Activated CD4-positive, alpha-beta T cell treated with anti-CD3 and anti-CD28 coated beads for 4 hours (primary cell): ENCODE results near the gene ABCC5.
"Not testable (repeated sequence)": the region's sequence is repeated elsewhere in the genome, so short reads cannot be mapped to it uniquely, and the experiment has no call there.

Experiments
- DNase-seq, 2 donors: peaks; one replicate each; pipeline ENCODE4 v3.0.0-alpha.2; 2020

ABCC5 gene

GRCh38 chr3:183884097-183884426 is 133.6 kb downstream of the ABCC5 start:
- DNase-seq: no peak

GRCh38 chr3:183883291-183884096 is 134.2 kb downstream of the ABCC5 start:
- DNase-seq: no peak

DNA sequence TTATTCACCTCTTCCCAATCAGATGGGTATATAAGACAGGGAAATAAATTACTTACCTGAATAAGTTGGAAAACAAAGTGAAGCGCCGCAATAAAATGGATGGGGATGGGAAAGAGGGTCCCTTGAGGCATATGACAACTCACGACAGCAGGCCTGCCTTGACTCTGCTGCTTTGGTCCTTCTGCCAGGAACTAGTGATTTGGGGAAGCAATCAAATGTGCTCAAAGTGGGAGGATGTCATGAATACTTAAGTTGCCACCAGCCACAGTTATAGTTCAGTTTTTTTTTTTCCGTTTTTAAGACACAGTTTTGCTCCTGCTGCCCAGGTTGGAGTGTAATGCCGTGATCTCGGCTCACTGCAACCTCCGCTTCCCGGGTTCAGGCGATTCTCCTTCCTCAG is 137.6 kb downstream of the ABCC5 start:
- no peak for DNase-seq

DNA sequence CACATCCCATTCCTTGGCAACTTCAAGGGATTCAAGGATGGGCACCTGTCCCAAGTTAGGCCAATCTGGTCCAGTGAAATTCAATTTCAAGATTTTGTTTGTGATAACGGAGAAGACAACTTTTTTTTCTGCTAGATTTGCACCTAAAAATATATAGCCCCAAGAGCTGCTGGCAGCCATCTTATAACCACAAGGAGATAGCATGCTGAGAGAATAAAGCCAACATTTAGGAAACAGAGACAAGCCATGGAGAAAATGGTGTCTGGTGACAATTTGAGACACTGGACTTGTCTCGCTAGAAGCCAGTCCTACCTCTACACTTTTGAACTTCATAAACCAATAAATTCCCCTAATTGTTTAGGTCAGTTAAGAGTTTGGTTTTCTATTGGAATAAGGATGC is 138.4 kb downstream of the ABCC5 start:
- no peak for DNase-seq

DNA sequence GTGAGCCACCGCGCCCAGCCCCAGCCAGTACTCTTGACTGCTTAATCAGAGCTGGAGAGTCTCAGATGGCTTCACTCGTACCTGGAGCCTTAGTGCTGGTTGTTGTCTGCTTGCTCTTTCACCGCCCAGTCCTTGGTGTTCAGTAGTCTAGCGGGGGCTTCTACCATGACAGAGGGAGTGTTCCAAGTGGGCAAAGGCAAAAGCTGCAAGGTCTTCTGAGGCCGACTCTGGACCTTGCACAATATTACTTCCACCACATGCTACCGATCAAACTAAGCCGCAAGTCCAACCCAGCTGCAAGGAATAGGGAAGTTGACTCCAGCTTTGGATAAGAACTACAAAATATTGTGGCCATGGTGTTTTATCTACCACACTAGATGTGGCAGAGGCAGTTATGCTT is 139.6 kb downstream of the ABCC5 start:
- DNase-seq: no peak

GRCh38 chr3:183877227-183877626 is 140.5 kb downstream of the ABCC5 start:
- not testable (repeated sequence) for DNase-seq

- DNase-seq: no peak
These were observed 142.3 kb downstream of the ABCC5 start for GRCh38 chr3:183875411-183875810.

GRCh38 chr3:183873914-183874313 is 143.8 kb downstream of the ABCC5 start:
- DNase-seq: no peak

- DNase-seq: no peak
These were observed 146.1 kb downstream of the ABCC5 start for GRCh38 chr3:183871541-183871940.

DNA sequence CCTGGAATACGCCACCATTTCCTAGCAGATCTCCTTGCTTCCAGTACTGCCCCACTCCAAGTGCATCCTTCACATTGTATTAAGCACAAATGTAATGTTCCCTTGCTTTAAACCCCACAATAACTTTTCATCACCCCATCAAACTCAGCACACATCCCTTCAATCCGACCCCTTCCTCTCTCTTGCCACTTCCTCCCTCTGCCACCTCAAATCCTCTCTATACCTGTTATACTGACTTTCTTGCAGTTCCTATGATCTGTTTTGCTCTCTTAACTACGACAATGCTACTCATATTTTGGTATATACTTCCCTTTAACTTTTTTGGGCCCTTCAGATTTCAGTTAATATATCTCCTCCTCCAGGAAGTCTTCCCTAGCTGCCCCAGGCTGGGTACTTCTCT is 147.1 kb downstream of the ABCC5 start:
- DNase-seq: no peak
